CD14-positive monocyte (primary cell): ENCODE data around the gene USP44. TPM values are rescaled to one million over a fixed set of nuclear protein-coding genes. Genes with fewer than 3 reads are reported as not detected.

Experiments
- DNase-seq, 3 donors: peaks; one replicate each; pipeline ENCODE4 v3.0.0-alpha.2; 2011 to 2022
- H2AFZ ChIP-seq: 2 replicates; pipeline ENCODE4 v1.6.0; 2012; ENCODE audit warnings: mild to moderate bottlenecking, low read depth, low read length, inconsistent platforms; ENCODE audit not compliant: insufficient read depth, poor library complexity, severe bottlenecking
- H3K27ac ChIP-seq, 2 donors: 1 replicate in 1 of 2; 2 replicates in 1 of 2; pipeline ENCODE4 v1.5.1; 2012 to 2013; ENCODE audit warnings: low read length in 2 of 2, control low read depth in 1 of 2, inconsistent platforms in 1 of 2, low read depth in 1 of 2, mild to moderate bottlenecking in 1 of 2
- H3K27me3 ChIP-seq, 2 donors: one replicate each; pipeline versions ENCODE4 v1.6.0 to v1.6.1; 2011 to 2013; ENCODE audit warnings: low read length in 2 of 2; ENCODE audit not compliant: control insufficient read depth in 2 of 2, insufficient read depth in 2 of 2
- H3K36me3 ChIP-seq, 2 donors: replicated peaks in 1 of 2; 1 replicate in 1 of 2; 2 replicates in 1 of 2; pipeline versions ENCODE4 v1.5.1 to v1.6.1; 2012 to 2013; ENCODE audit warnings: low read length in 2 of 2, control low read depth in 1 of 2, inconsistent platforms in 1 of 2, mild to moderate bottlenecking in 1 of 2; ENCODE audit not compliant: insufficient read depth in 2 of 2, control insufficient read depth in 1 of 2
- H3K4me1 ChIP-seq, 2 donors: 1 replicate in 1 of 2; 2 replicates in 1 of 2; pipeline versions ENCODE4 v1.5.1 to v1.6.1; 2012 to 2013; ENCODE audit warnings: low read length in 2 of 2, control low read depth in 1 of 2, inconsistent platforms in 1 of 2, mild to moderate bottlenecking in 1 of 2, moderate library complexity in 1 of 2; ENCODE audit not compliant: insufficient read depth in 2 of 2, control insufficient read depth in 1 of 2
- H3K4me2 ChIP-seq: replicated peaks from 2 replicates; pipeline ENCODE3; 2012; ENCODE audit warnings: low read length, moderate library complexity, mild to moderate bottlenecking; ENCODE audit not compliant: poor library complexity, severe bottlenecking; ENCODE audit errors: extremely low read depth
- H3K4me3 ChIP-seq, 3 experiments: fragments of 200-600 bp in 1 of 3; sonication (generic) in 1 of 3; replicated peaks in 1 of 3; 1 replicate in 2 of 3; 2 replicates in 1 of 3; pipeline ENCODE4 v1.5.1; 2011 to 2013; ENCODE audit warnings: low read length in 3 of 3, mild to moderate bottlenecking in 3 of 3, control low read depth in 2 of 3, low read depth in 2 of 3, inconsistent platforms in 1 of 3, moderate library complexity in 1 of 3
- H3K79me2 ChIP-seq: 2 replicates; pipeline ENCODE4 v1.6.0; 2012; ENCODE audit warnings: mild to moderate bottlenecking, control low read depth, inconsistent platforms, low read length, moderate library complexity; ENCODE audit not compliant: insufficient read depth
- H3K9ac ChIP-seq: 2 replicates; pipeline ENCODE4 v1.6.0; 2017; ENCODE audit warnings: low read length, mild to moderate bottlenecking; ENCODE audit not compliant: insufficient read depth, poor library complexity, severe bottlenecking
- H3K9me3 ChIP-seq, 2 donors: replicated peaks in 1 of 2; 1 replicate in 1 of 2; 2 replicates in 1 of 2; pipeline versions ENCODE4 v1.5.1 to v1.6.1; 2012 to 2013; ENCODE audit warnings: low read length in 2 of 2, control low read depth in 1 of 2; ENCODE audit not compliant: control insufficient read depth in 1 of 2, insufficient read depth in 1 of 2
- H4K20me1 ChIP-seq: 2 replicates; pipeline ENCODE4 v1.6.0; 2012; ENCODE audit warnings: mild to moderate bottlenecking, low read length, control low read depth, moderate library complexity; ENCODE audit not compliant: insufficient read depth
- H3K27ac Mint-ChIP-seq, 7 donors: one replicate each; pipeline ENCODE4 v1.8.0; 2020; ENCODE audit warnings: mild to moderate bottlenecking in 7 of 7, mixed read lengths in 7 of 7, moderate library complexity in 6 of 7, inconsistent platforms in 2 of 7
- H3K27me3 Mint-ChIP-seq, 3 donors: one replicate each; pipeline ENCODE4 v1.8.0; 2021 to 2022; ENCODE audit warnings: low read depth in 3 of 3, mild to moderate bottlenecking in 3 of 3, mixed read lengths in 3 of 3, moderate library complexity in 3 of 3, inconsistent platforms in 1 of 3
- H3K36me3 Mint-ChIP-seq, 2 donors: one replicate each; pipeline ENCODE4 v1.8.0; 2020; ENCODE audit warnings: mixed read lengths in 2 of 2, inconsistent platforms in 1 of 2, mild to moderate bottlenecking in 1 of 2
- H3K4me1 Mint-ChIP-seq: one replicate; pipeline ENCODE4 v1.8.0; 2020; ENCODE audit warnings: mild to moderate bottlenecking, mixed read lengths
- H3K4me3 Mint-ChIP-seq, 2 donors: one replicate each; pipeline ENCODE4 v1.8.0; 2020; ENCODE audit warnings: mild to moderate bottlenecking in 2 of 2, mixed read lengths in 2 of 2, moderate library complexity in 1 of 2
- H3K9me3 Mint-ChIP-seq, 7 donors: one replicate each; pipeline ENCODE4 v1.8.0; 2020 to 2022; ENCODE audit warnings: mixed read lengths in 7 of 7, mild to moderate bottlenecking in 6 of 7, moderate library complexity in 6 of 7, inconsistent platforms in 2 of 7
- WGBS: methylation state at CpG from one replicate; pipeline ENCODE4 v1.1.5; 2013; ENCODE audit warnings: missing lambda C conversion rate; ENCODE audit not compliant: insufficient coverage; 5-methylcytosine and 5-hydroxymethylcytosine counted together
- intact Hi-C, 2 donors: fragments of 100-400 bp; cut with micrococcal nuclease; formaldehyde crosslinking; loops; one replicate each; pipeline versions ENCODE4 v1.15.0 to v1.15.1; 2023
- polyA plus RNA-seq, 3 donors: library from polyadenylated mRNA; depleted of rRNA in 1 of 3; unstranded in 2 of 3; stranded (reverse) in 1 of 3; fragments of 300-500 nt in 2 of 3; fragments of >200 nt in 1 of 3; fragmentation: Illumina TruSeq in 2 of 3; gene quantifications; 1 replicate in 2 of 3; 2 replicates in 1 of 3; pipeline ENCODE4 v1.2.3, GENCODE V29; 2012 to 2021
- TF ChIP-seq, protein P1 (sequence below): fragments of 200-600 bp; IDR thresholded peaks from one replicate; pipeline ENCODE4 v1.8.0; 2022; ENCODE audit warnings: antibody characterized with exemption, mild to moderate bottlenecking

The USP44 gene
- polyA plus RNA-seq, 3 donors = 0.12 to 0.13 TPM; not detected in 1

GRCh38 chr12:95553197-95553943 is 2.1 kb upstream of the USP44 start:
- DNase-seq = no peak
- intact Hi-C loops = no loop called here

GRCh38 chr12:95551913-95552516 is 739 bp upstream of the USP44 start:
- Histone ChIP-seq H3K4me3 (no peak overlapping the region), H3K9me3 (peaks cover 5 to 9% of the 10 kb centered on the region in 2 donors), H4K20me1 (no peaks in the 10 kb centered on the region), H2AFZ (no peak overlapping the region), H3K4me2 (no peak overlapping the region), H3K79me2 (no peaks in the 10 kb centered on the region), H3K4me1 (peaks cover 13 to 19% of the 10 kb centered on the region in 2 donors), H3K36me3 (no peaks in the 10 kb centered on the region), H3K27ac (no peak overlapping the region), H3K9ac (no peak overlapping the region), H3K27me3 (peaks cover 20 to 41% of the 10 kb centered on the region in 2 donors)
- peaks cover 4 to 20% (median 14%) of the 10 kb centered on the region in 7 donors for H3K9me3 Mint-ChIP-seq
- TF ChIP-seq, protein P1, sequence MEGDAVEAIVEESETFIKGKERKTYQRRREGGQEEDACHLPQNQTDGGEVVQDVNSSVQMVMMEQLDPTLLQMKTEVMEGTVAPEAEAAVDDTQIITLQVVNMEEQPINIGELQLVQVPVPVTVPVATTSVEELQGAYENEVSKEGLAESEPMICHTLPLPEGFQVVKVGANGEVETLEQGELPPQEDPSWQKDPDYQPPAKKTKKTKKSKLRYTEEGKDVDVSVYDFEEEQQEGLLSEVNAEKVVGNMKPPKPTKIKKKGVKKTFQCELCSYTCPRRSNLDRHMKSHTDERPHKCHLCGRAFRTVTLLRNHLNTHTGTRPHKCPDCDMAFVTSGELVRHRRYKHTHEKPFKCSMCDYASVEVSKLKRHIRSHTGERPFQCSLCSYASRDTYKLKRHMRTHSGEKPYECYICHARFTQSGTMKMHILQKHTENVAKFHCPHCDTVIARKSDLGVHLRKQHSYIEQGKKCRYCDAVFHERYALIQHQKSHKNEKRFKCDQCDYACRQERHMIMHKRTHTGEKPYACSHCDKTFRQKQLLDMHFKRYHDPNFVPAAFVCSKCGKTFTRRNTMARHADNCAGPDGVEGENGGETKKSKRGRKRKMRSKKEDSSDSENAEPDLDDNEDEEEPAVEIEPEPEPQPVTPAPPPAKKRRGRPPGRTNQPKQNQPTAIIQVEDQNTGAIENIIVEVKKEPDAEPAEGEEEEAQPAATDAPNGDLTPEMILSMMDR = no peak
- WGBS = 70% methylated on average over 3 of the region's 7 CpGs
- H3K4me1 Mint-ChIP-seq = peaks cover 22% of the 10 kb centered on the region
- H3K4me3 Mint-ChIP-seq = no peak overlapping the region
- H3K27me3 Mint-ChIP-seq = peaks cover 36 to 46% (median 39%) of the 10 kb centered on the region in 3 donors
- intact Hi-C loops = no loop called here
- DNase-seq = no peak
- no peak overlapping the region for H3K27ac Mint-ChIP-seq
- peaks cover 4% of the 10 kb centered on the region in 2 donors for H3K36me3 Mint-ChIP-seq

More at GRCh38 chr12:95553197-95553943, 2.1 kb upstream of the USP44 start:
- H3K4me1 ChIP-seq = peaks cover 4 to 9% of the 10 kb centered on the region in 2 donors
- no peak overlapping the region for H3K27ac ChIP-seq
- H3K9me3 ChIP-seq = peaks cover 5 to 9% of the 10 kb centered on the region in 2 donors
- Mint-ChIP-seq H3K9me3 (peaks cover 4 to 14% (median 11%) of the 10 kb centered on the region in 7 donors), H3K4me3 (no peak overlapping the region), H3K36me3 (peaks cover 3 to 4% of the 10 kb centered on the region in 2 donors), H3K4me1 (peaks cover 15% of the 10 kb centered on the region), H3K27ac (no peak overlapping the region), H3K27me3 (peaks cover 22 to 34% (median 26%) of the 10 kb centered on the region in 3 donors)
- no peaks in the 10 kb centered on the region for H3K79me2 ChIP-seq
- TF ChIP-seq, protein P1 = no peak
- H3K4me3 ChIP-seq = no peak overlapping the region
- H3K4me2 ChIP-seq = no peak overlapping the region
- H3K9ac ChIP-seq = no peak overlapping the region
- no peaks in the 10 kb centered on the region for H4K20me1 ChIP-seq
- H3K27me3 ChIP-seq = peaks cover 10 to 27% of the 10 kb centered on the region in 2 donors
- H3K36me3 ChIP-seq = no peaks in the 10 kb centered on the region
- 0% methylated on average over 1 of the region's 5 CpGs for WGBS
- H2AFZ ChIP-seq = no peak overlapping the region
